Hepatocyte (in vitro differentiated cells): ENCODE data around the gene CCDC74A.
"Not testable (repeated sequence)": the region's sequence is repeated elsewhere in the genome, so short reads cannot be mapped to it uniquely, and the experiment has no call there.

Experiments
- CTCF ChIP-seq: fragments of 200-600 bp; sonication (generic); IDR thresholded peaks from 2 replicates; pipeline ENCODE4 v1.5.1; 2016; ENCODE audit warnings: antibody characterized with exemption, mild to moderate bottlenecking; ENCODE audit not compliant: poor library complexity
- EZH2 ChIP-seq: fragments of 200-600 bp; sonication (generic); IDR thresholded peaks from 2 replicates; pipeline ENCODE4 v1.6.1; 2016; ENCODE audit warnings: antibody characterized with exemption, mild to moderate bottlenecking, borderline replicate concordance

- TF ChIP-seq CTCF, EZH2: not testable (repeated sequence)
Measured at GRCh38 chr2:131535951-131536826, 8.5 kb downstream of the CCDC74A start.
